Type B pancreatic cell (in vitro differentiated cells): Measurements from ENCODE around the gene FABP3. TPM values are rescaled to one million over a fixed set of nuclear protein-coding genes. Genes with fewer than 3 reads are reported as not detected.

Source experiments
- DNase-seq: peaks from one replicate; pipeline ENCODE4 v3.0.0; 2021; ENCODE audit warnings: mixed read lengths; ENCODE audit not compliant: unreplicated experiment; ENCODE audit errors: extremely low spot score
- H3K27ac Mint-ChIP-seq: 2 replicates; pipeline ENCODE4 v1.8.0; 2021; ENCODE audit warnings: mild to moderate bottlenecking, mixed read lengths
- H3K27me3 Mint-ChIP-seq: 2 replicates; pipeline ENCODE4 v1.8.0; 2021; ENCODE audit warnings: mixed read lengths
- H3K36me3 Mint-ChIP-seq: 2 replicates; pipeline ENCODE4 v1.8.0; 2021; ENCODE audit warnings: mixed read lengths
- H3K4me1 Mint-ChIP-seq: one replicate; pipeline ENCODE4 v1.8.0; 2021; ENCODE audit warnings: mixed read lengths; ENCODE audit not compliant: unreplicated experiment
- H3K4me3 Mint-ChIP-seq: 2 replicates; pipeline ENCODE4 v1.8.0; 2021; ENCODE audit warnings: mild to moderate bottlenecking, mixed read lengths
- H3K9me3 Mint-ChIP-seq: 2 replicates; pipeline ENCODE4 v1.8.0; 2021; ENCODE audit warnings: mixed read lengths
- CTCF ChIP-seq: fragments of 200-600 bp; sonication (generic); conservative IDR thresholded peaks from 2 replicates; pipeline ENCODE4 v1.5.0; 2021; ENCODE audit warnings: antibody characterized with exemption, mild to moderate bottlenecking
- total RNA-seq: library from RNA; stranded (reverse); gene quantifications from 2 replicates; pipeline ENCODE4 v1.2.1, GENCODE V29; 2021; ENCODE audit warnings: low replicate concordance

FABP3 gene
- total RNA-seq, 1 donor from 2014 or later, result 16.4 TPM

DNA sequence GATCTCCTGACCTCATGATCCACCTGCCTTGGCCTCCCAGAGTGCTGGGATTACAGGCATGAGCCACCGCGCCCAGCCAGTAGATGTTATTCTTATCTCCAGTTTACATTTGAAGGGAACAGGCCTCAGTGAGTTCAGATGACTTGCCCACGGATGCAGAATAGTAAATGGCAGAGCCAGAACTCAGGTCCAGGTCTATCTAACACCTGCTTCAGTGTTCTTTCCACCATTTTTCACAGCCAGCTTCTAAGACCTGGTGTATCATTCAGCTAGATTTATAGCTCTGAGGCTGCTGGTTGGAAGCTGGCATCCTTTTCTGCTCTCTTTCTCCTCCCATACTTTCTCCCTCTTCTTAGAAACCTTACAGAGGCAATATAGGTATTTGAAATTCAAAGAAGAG, 10.8 kb downstream of the FABP3 start:
- H3K36me3 Mint-ChIP-seq, result peaks cover 26% of the 10 kb centered on the region
- no peaks in the 10 kb centered on the region for H3K27me3 Mint-ChIP-seq
- no peak overlapping the region for H3K4me3 Mint-ChIP-seq
- TF ChIP-seq CTCF, result no peak
- H3K9me3 Mint-ChIP-seq, result no peaks in the 10 kb centered on the region
- H3K4me1 Mint-ChIP-seq, result peaks cover 4% of the 10 kb centered on the region
- no peak for DNase-seq
- no peak overlapping the region for H3K27ac Mint-ChIP-seq

DNA sequence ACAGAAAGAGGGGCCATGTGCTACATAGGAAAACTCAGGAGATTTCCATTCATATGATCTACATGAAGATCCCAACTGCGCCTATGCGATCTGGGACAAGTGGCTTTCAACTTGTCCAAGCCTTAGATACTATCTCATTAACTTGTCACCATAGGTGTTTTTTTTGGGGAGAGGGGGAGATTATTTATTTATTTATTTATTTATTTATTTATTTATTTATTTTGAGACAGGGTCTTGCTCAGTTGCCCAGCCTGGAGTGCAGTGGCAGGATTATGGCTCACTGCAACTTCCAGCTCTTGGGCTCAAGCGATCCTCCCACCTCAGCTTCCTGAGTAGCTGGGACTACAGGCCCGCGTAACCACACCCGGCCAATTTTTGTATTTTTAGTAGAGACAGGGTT, 11.3 kb downstream of the FABP3 start:
- Mint-ChIP-seq H3K27ac (no peak overlapping the region), H3K4me1 (peaks cover 4% of the 10 kb centered on the region), H3K36me3 (peaks cover 26% of the 10 kb centered on the region), H3K9me3 (no peaks in the 10 kb centered on the region), H3K27me3 (no peaks in the 10 kb centered on the region), H3K4me3 (no peak overlapping the region)
- DNase-seq, result no peak
- no peak for TF ChIP-seq CTCF

GRCh38 chr1:31356427-31356826, 16.4 kb downstream of the FABP3 start:
- no peaks in the 10 kb centered on the region for H3K27me3 Mint-ChIP-seq
- no peaks in the 10 kb centered on the region for H3K4me1 Mint-ChIP-seq
- peaks cover 37% of the 10 kb centered on the region for H3K36me3 Mint-ChIP-seq

GRCh38 chr1:31354283-31354682, 18.6 kb downstream of the FABP3 start:
- no peaks in the 10 kb centered on the region for H3K9me3 Mint-ChIP-seq
- DNase-seq, result no peak
- H3K27ac Mint-ChIP-seq, result no peak overlapping the region
- no peaks in the 10 kb centered on the region for H3K4me1 Mint-ChIP-seq
- H3K4me3 Mint-ChIP-seq, result no peak overlapping the region
- H3K36me3 Mint-ChIP-seq, result peaks cover 43% of the 10 kb centered on the region
- no peak for TF ChIP-seq CTCF
- no peaks in the 10 kb centered on the region for H3K27me3 Mint-ChIP-seq

More at GRCh38 chr1:31356427-31356826, 16.4 kb downstream of the FABP3 start:
- H3K27ac Mint-ChIP-seq, result no peak overlapping the region
- TF ChIP-seq CTCF, result no peak
- no peaks in the 10 kb centered on the region for H3K9me3 Mint-ChIP-seq
- no peak for DNase-seq
- H3K4me3 Mint-ChIP-seq, result no peak overlapping the region

- Mint-ChIP-seq H3K36me3 (peaks cover 24% of the 10 kb centered on the region), H3K27me3 (no peaks in the 10 kb centered on the region), H3K27ac (no peak overlapping the region), H3K4me1 (no peaks in the 10 kb centered on the region), H3K9me3 (no peaks in the 10 kb centered on the region), H3K4me3 (no peak overlapping the region)
- no peak for DNase-seq
- no peak for TF ChIP-seq CTCF
These were observed 24.4 kb downstream of the FABP3 start for GRCh38 chr1:31348449-31348848.

DNA sequence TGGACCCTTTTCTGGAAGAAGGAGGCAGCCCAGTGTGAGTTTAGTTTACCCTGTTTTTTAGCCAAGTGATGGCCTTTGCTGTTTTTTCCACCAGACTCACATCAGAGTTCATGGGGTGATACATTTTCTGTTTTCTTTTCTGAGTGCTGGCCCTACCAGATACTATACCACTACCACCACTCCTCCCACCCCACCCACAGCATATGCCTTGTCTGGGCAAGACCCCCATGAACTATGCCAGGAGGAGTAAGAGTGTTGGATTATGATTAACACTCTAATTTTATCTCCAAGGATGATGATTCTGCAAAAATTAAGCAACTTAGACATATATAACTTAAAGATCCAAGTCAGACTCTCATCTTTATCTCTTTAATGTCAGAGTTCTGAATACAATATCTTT, 26.1 kb downstream of the FABP3 start:
- Mint-ChIP-seq H3K36me3 (peaks cover 22% of the 10 kb centered on the region), H3K9me3 (no peaks in the 10 kb centered on the region), H3K4me3 (no peak overlapping the region), H3K4me1 (no peaks in the 10 kb centered on the region), H3K27me3 (no peaks in the 10 kb centered on the region), H3K27ac (no peak overlapping the region)
- no peak for DNase-seq
- TF ChIP-seq CTCF, result no peak
